CD14-positive monocyte (primary cell): ENCODE results near the gene MYOM1. TPM values are rescaled to one million over a fixed set of nuclear protein-coding genes. Genes with fewer than 3 reads are reported as not detected.

Experiments used
- DNase-seq, 3 donors: peaks; one replicate each; pipeline ENCODE4 v3.0.0-alpha.2; 2011 to 2022
- H2AFZ ChIP-seq: 2 replicates; pipeline ENCODE4 v1.6.0; 2012; ENCODE audit warnings: mild to moderate bottlenecking, low read depth, low read length, inconsistent platforms; ENCODE audit not compliant: insufficient read depth, poor library complexity, severe bottlenecking
- H3K27ac ChIP-seq, 2 donors: 1 replicate in 1 of 2; 2 replicates in 1 of 2; pipeline ENCODE4 v1.5.1; 2012 to 2013; ENCODE audit warnings: low read length in 2 of 2, control low read depth in 1 of 2, inconsistent platforms in 1 of 2, low read depth in 1 of 2, mild to moderate bottlenecking in 1 of 2
- H3K27me3 ChIP-seq, 2 donors: one replicate each; pipeline versions ENCODE4 v1.6.0 to v1.6.1; 2011 to 2013; ENCODE audit warnings: low read length in 2 of 2; ENCODE audit not compliant: control insufficient read depth in 2 of 2, insufficient read depth in 2 of 2
- H3K36me3 ChIP-seq, 2 donors: replicated peaks in 1 of 2; 1 replicate in 1 of 2; 2 replicates in 1 of 2; pipeline versions ENCODE4 v1.5.1 to v1.6.1; 2012 to 2013; ENCODE audit warnings: low read length in 2 of 2, control low read depth in 1 of 2, inconsistent platforms in 1 of 2, mild to moderate bottlenecking in 1 of 2; ENCODE audit not compliant: insufficient read depth in 2 of 2, control insufficient read depth in 1 of 2
- H3K4me1 ChIP-seq, 2 donors: 1 replicate in 1 of 2; 2 replicates in 1 of 2; pipeline versions ENCODE4 v1.5.1 to v1.6.1; 2012 to 2013; ENCODE audit warnings: low read length in 2 of 2, control low read depth in 1 of 2, inconsistent platforms in 1 of 2, mild to moderate bottlenecking in 1 of 2, moderate library complexity in 1 of 2; ENCODE audit not compliant: insufficient read depth in 2 of 2, control insufficient read depth in 1 of 2
- H3K4me2 ChIP-seq: replicated peaks from 2 replicates; pipeline ENCODE3; 2012; ENCODE audit warnings: low read length, moderate library complexity, mild to moderate bottlenecking; ENCODE audit not compliant: poor library complexity, severe bottlenecking; ENCODE audit errors: extremely low read depth
- H3K4me3 ChIP-seq, 3 experiments: fragments of 200-600 bp in 1 of 3; sonication (generic) in 1 of 3; replicated peaks in 1 of 3; 1 replicate in 2 of 3; 2 replicates in 1 of 3; pipeline ENCODE4 v1.5.1; 2011 to 2013; ENCODE audit warnings: low read length in 3 of 3, mild to moderate bottlenecking in 3 of 3, control low read depth in 2 of 3, low read depth in 2 of 3, inconsistent platforms in 1 of 3, moderate library complexity in 1 of 3
- H3K79me2 ChIP-seq: 2 replicates; pipeline ENCODE4 v1.6.0; 2012; ENCODE audit warnings: mild to moderate bottlenecking, control low read depth, inconsistent platforms, low read length, moderate library complexity; ENCODE audit not compliant: insufficient read depth
- H3K9ac ChIP-seq: 2 replicates; pipeline ENCODE4 v1.6.0; 2017; ENCODE audit warnings: low read length, mild to moderate bottlenecking; ENCODE audit not compliant: insufficient read depth, poor library complexity, severe bottlenecking
- H3K9me3 ChIP-seq, 2 donors: replicated peaks in 1 of 2; 1 replicate in 1 of 2; 2 replicates in 1 of 2; pipeline versions ENCODE4 v1.5.1 to v1.6.1; 2012 to 2013; ENCODE audit warnings: low read length in 2 of 2, control low read depth in 1 of 2; ENCODE audit not compliant: control insufficient read depth in 1 of 2, insufficient read depth in 1 of 2
- H4K20me1 ChIP-seq: 2 replicates; pipeline ENCODE4 v1.6.0; 2012; ENCODE audit warnings: mild to moderate bottlenecking, low read length, control low read depth, moderate library complexity; ENCODE audit not compliant: insufficient read depth
- H3K27ac Mint-ChIP-seq, 7 donors: one replicate each; pipeline ENCODE4 v1.8.0; 2020; ENCODE audit warnings: mild to moderate bottlenecking in 7 of 7, mixed read lengths in 7 of 7, moderate library complexity in 6 of 7, inconsistent platforms in 2 of 7
- H3K27me3 Mint-ChIP-seq, 3 donors: one replicate each; pipeline ENCODE4 v1.8.0; 2021 to 2022; ENCODE audit warnings: low read depth in 3 of 3, mild to moderate bottlenecking in 3 of 3, mixed read lengths in 3 of 3, moderate library complexity in 3 of 3, inconsistent platforms in 1 of 3
- H3K36me3 Mint-ChIP-seq, 2 donors: one replicate each; pipeline ENCODE4 v1.8.0; 2020; ENCODE audit warnings: mixed read lengths in 2 of 2, inconsistent platforms in 1 of 2, mild to moderate bottlenecking in 1 of 2
- H3K4me1 Mint-ChIP-seq: one replicate; pipeline ENCODE4 v1.8.0; 2020; ENCODE audit warnings: mild to moderate bottlenecking, mixed read lengths
- H3K4me3 Mint-ChIP-seq, 2 donors: one replicate each; pipeline ENCODE4 v1.8.0; 2020; ENCODE audit warnings: mild to moderate bottlenecking in 2 of 2, mixed read lengths in 2 of 2, moderate library complexity in 1 of 2
- H3K9me3 Mint-ChIP-seq, 7 donors: one replicate each; pipeline ENCODE4 v1.8.0; 2020 to 2022; ENCODE audit warnings: mixed read lengths in 7 of 7, mild to moderate bottlenecking in 6 of 7, moderate library complexity in 6 of 7, inconsistent platforms in 2 of 7
- CTCF ChIP-seq: fragments of 200-600 bp; IDR thresholded peaks from one replicate; pipeline ENCODE4 v1.8.0; 2022; ENCODE audit warnings: antibody characterized with exemption, mild to moderate bottlenecking
- WGBS: methylation state at CpG from one replicate; pipeline ENCODE4 v1.1.5; 2013; ENCODE audit warnings: missing lambda C conversion rate; ENCODE audit not compliant: insufficient coverage; 5-methylcytosine and 5-hydroxymethylcytosine counted together
- intact Hi-C, 2 donors: fragments of 100-400 bp; cut with micrococcal nuclease; formaldehyde crosslinking; loops; one replicate each; pipeline versions ENCODE4 v1.15.0 to v1.15.1; 2023
- polyA plus RNA-seq, 3 donors: library from polyadenylated mRNA; depleted of rRNA in 1 of 3; unstranded in 2 of 3; stranded (reverse) in 1 of 3; fragments of 300-500 nt in 2 of 3; fragments of >200 nt in 1 of 3; fragmentation: Illumina TruSeq in 2 of 3; gene quantifications; 1 replicate in 2 of 3; 2 replicates in 1 of 3; pipeline ENCODE4 v1.2.3, GENCODE V29; 2012 to 2021

The MYOM1 gene
- polyA plus RNA-seq, 3 donors, result 0.05 to 0.95 (median 0.22) TPM

- H3K9ac ChIP-seq, result no peak overlapping the region
- DNase-seq, result no peak
- Mint-ChIP-seq H3K27ac (no peak overlapping the region), H3K36me3 (no peaks in the 10 kb centered on the region), H3K9me3 (peaks cover 0 to 2% (median 0%) of the 10 kb centered on the region in 7 donors), H3K27me3 (peaks cover 0 to 4% (median 0%) of the 10 kb centered on the region in 3 donors), H3K4me3 (no peak overlapping the region), H3K4me1 (no peaks in the 10 kb centered on the region)
- TF ChIP-seq CTCF, result no peak
- intact Hi-C loops, result no loop called here
- H3K27me3 ChIP-seq, result no peaks in the 10 kb centered on the region
- no peak overlapping the region for H3K27ac ChIP-seq
- H3K9me3 ChIP-seq, result no peaks in the 10 kb centered on the region
- no peak overlapping the region for H3K4me3 ChIP-seq
- no peaks in the 10 kb centered on the region for H4K20me1 ChIP-seq
- H2AFZ ChIP-seq, result no peak overlapping the region
- H3K36me3 ChIP-seq, result no peaks in the 10 kb centered on the region
- no peak overlapping the region for H3K4me2 ChIP-seq
- H3K79me2 ChIP-seq, result no peaks in the 10 kb centered on the region
- H3K4me1 ChIP-seq, result no peaks in the 10 kb centered on the region
These were observed 125.5 kb downstream of the MYOM1 start for GRCh38 chr18:3094338-3094684.

- no peak overlapping the region for H3K4me2 ChIP-seq
- no peaks in the 10 kb centered on the region for H3K36me3 ChIP-seq
- H3K36me3 Mint-ChIP-seq, result no peaks in the 10 kb centered on the region
- H3K9ac ChIP-seq, result no peak overlapping the region
- H4K20me1 ChIP-seq, result no peaks in the 10 kb centered on the region
- no peak overlapping the region for H2AFZ ChIP-seq
- no peak overlapping the region for H3K4me3 ChIP-seq
- peaks cover 0 to 2% (median 0%) of the 10 kb centered on the region in 7 donors for H3K9me3 Mint-ChIP-seq
- peaks cover 0 to 4% (median 0%) of the 10 kb centered on the region in 3 donors for H3K27me3 Mint-ChIP-seq
- H3K27ac Mint-ChIP-seq, result no peak overlapping the region
- no peaks in the 10 kb centered on the region for H3K4me1 Mint-ChIP-seq
- intact Hi-C loops, result no loop called here
- no peaks in the 10 kb centered on the region for H3K79me2 ChIP-seq
- no peak for TF ChIP-seq CTCF
- DNase-seq, result no peak
- no peaks in the 10 kb centered on the region for H3K4me1 ChIP-seq
- no peak overlapping the region for H3K27ac ChIP-seq
- H3K9me3 ChIP-seq, result no peaks in the 10 kb centered on the region
- H3K27me3 ChIP-seq, result no peaks in the 10 kb centered on the region
- no peak overlapping the region for H3K4me3 Mint-ChIP-seq
- no CpG with 5 or more reads among the region's 10 CpGs for WGBS
These were observed 126.0 kb downstream of the MYOM1 start for GRCh38 chr18:3093624-3094337.
